ENCODE data around the gene ITM2C.

ITM2C gene

DNA sequence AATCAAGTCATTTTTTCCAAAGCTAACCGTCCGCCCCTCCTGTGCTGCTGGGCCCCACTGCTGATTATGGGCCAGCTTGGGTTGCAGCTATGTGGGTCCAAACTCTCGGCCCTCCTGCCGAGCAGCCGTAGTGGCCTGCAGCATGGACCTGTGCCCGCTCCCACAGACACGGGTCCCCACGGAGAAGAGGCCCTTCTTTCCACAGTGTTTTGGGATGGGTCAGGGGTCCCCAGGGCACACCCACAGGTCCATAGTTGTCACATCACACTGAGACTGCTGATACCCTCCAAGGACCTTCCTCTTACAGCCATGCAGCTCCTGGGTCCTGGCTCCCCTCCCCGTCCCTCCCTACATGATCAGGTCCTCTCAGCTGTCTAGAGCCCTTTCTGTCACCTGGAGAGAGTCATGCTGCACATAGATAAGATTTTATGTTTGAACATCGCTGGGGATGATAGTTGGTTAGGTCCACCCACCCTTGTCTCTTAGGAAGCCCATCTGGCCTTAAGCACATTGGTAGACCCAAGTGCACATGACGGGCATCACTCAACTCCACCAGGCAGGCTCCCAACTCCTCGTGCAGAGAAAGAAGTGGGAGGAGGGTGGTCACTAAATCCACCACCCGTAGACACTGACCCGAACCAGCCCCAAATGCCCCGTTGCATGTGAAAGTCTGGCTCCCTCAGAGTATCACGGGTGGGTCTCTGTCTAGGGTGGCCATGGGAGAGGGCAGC, 42.8 kb downstream of the ITM2C start:
- no peak for DNase-seq (ENCODE audit: low read depth)

DNA sequence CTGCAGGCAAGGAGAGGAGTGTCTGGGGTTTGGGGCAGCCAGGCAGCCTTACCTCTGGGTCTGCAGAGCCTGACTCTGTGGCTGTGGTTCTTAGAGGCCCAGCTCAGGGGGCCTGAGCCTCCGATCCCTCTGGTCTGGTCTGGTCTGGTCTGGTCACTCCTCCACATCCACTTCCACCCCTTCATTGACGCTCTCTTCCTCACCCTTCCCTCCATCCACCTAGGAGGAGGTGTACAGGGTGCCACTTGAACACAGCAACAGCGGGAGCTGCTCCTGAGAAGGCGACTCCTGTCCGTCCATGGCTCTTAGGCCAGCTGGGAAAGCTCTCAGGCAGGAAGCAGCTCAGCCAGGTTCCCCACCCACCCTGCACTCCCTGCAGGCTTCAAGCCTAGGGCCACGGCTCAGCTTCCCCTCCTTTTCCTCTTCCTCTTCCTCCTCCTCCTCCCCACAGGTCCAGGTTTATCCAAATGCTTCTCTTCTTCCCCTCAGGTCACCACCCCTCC, 43.4 kb downstream of the ITM2C start:
- no peak for DNase-seq (ENCODE audit: low read depth)

- no peak for DNase-seq (ENCODE audit: low read depth)
Observed at GRCh38 chr2:230908595-230909191, 44.0 kb downstream of the ITM2C start.

DNA sequence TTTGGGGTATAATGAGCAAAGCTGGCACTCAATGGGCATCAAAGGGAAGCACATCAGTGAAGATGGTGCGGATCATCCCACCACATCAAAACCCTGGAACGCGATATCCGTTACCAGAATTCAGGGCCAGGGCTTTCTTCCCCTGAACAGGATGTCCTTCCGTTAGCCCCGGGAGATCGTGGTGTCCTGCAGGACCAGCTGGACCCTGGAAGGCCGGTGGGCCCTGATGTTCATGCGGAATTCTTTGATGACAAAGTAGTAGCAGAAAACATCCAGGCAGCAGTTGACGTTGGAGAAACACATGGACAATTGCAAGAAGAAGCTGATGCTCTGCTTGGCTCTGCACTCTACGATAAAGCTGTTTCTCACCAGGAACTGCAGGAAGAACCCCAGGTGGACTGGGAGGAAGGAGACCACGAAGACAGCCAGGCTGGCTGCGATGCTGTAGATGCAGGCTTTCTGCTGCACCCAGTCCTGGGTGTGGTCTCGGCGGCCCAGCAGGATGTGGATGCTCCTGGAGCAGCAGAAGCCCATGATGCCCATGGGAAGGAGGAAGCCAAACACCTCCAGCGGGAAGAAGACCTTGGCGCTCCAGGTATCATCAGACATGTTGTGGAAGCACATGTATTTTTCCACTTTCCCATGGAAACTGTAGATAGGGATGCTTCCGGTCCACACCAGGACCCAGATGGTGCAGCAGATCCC, 45.3 kb downstream of the ITM2C start:
- no peak for DNase-seq (ENCODE audit: low read depth)

DNA sequence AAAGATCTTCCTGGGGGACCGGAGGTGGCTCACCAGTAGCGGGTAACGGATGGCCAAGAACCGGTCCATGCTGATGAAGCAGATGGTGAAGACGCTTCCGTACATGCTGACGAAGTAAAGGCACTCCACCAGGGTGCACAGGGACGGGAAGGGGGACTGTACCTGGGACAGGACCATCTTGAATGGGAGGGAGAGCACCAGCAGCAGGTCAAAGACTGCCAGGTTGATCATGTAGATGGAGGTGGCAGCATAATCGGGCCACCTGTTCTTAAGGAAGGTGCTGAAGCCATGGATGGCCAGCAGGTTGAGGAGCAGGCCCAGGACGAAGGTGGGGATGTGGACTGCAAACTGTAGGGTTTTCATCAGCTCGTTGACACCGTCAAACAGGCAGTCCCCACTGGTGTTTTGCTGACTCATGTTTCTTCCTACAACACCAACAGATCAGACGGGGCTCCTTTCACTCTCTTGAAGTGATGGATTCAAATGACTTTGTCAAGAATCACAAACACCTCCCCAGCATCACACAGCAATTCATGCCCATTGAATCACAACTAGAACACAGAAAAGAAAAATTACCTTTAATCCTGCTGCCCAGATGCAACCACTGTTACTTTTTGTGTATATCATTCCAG, 45.9 kb downstream of the ITM2C start:
- no peak for DNase-seq (ENCODE audit: low read depth)

- no peak for DNase-seq (ENCODE audit: low read depth)
Observed at GRCh38 chr2:230912046-230912445, 47.3 kb downstream of the ITM2C start.

GRCh38 chr2:230912724-230913123, 48.0 kb downstream of the ITM2C start:
- no peak for DNase-seq (ENCODE audit: low read depth)

- DNase-seq (ENCODE audit: low read depth) = no peak
Observed at GRCh38 chr2:230913406-230914143, 48.8 kb downstream of the ITM2C start.

- DNase-seq (ENCODE audit: low read depth) = no peak
Observed at GRCh38 chr2:230914886-230915285, 50.1 kb downstream of the ITM2C start.

GRCh38 chr2:230915319-230915718, 50.6 kb downstream of the ITM2C start:
- no peak for DNase-seq (ENCODE audit: low read depth)

DNA sequence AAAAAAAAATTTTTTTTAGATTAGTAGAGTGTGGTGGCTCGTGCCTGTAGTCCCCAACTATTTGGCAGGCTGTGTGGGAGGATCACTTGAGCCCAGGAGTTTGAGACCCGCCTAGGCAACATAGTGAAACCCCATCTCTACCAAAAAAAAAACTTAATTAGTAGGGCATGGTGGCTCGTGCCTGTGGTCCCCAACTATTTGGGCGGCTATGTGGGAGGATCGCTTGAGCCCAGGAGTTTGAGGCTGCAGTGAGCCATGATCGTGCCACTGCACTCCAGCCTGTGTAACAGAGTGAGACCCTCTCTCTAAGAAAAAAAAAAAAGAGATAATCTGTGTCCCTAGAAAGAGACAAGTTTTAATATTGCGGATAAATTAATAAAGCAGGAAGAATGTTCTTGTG, 51.5 kb downstream of the ITM2C start:
- no peak for DNase-seq (ENCODE audit: low read depth)

DNA sequence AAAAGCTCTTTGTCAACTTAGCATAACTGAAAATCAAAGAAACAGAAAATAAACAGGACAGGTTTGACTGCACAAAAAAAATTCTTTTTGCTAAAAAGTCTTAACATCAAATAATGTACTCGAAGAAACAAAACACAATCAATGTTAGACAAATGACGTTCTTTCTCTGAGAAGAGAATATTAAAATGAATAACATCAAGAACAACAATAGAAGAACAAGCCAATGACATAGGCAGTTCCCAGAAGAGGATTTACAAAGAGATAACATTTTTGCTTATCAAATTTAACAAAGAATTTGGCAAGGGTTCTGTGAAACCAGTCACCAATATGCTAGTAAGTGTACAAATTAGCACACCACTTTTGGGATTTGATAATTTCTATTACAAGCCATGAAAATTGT, 54.5 kb downstream of the ITM2C start:
- no peak for DNase-seq (ENCODE audit: low read depth)

DNA sequence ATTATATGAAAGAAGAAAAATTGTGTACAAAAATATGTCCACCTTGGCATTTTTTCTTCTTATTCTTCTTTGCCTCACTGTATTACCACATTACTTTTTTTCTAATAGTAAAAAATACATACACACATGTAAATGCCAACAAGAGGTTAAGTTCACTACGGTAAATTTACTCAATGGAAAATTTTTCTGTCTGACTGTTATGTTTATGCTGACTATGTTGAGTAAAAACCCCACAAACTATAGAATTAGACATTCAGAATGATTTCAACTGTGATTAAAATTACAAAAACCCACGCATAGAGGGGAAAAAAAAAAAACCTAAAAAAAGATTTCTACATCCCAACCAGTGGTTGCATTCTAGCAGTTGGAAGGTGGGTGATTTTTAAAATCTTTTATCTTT, 54.9 kb downstream of the ITM2C start:
- no peak for DNase-seq (ENCODE audit: low read depth)

DNA sequence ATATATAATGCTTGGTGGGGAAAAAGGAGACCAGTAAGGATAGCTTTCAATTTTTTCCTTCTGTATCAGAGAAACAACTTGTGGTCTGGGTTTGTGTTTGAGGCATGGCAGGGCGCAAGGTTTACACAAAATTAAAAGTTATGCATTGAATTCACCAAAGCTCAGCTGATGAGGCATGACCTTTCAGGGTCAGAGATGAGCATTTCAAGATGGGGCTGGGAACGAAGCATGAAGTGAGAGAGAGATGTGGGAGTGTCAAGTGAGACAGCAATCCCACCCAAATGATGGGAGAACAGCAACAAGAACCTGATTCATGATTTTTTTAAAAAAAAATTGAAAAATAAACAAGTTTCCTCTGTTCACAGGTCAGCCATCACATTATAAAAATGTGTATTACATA, 55.4 kb downstream of the ITM2C start:
- DNase-seq (ENCODE audit: low read depth) = no peak

DNA sequence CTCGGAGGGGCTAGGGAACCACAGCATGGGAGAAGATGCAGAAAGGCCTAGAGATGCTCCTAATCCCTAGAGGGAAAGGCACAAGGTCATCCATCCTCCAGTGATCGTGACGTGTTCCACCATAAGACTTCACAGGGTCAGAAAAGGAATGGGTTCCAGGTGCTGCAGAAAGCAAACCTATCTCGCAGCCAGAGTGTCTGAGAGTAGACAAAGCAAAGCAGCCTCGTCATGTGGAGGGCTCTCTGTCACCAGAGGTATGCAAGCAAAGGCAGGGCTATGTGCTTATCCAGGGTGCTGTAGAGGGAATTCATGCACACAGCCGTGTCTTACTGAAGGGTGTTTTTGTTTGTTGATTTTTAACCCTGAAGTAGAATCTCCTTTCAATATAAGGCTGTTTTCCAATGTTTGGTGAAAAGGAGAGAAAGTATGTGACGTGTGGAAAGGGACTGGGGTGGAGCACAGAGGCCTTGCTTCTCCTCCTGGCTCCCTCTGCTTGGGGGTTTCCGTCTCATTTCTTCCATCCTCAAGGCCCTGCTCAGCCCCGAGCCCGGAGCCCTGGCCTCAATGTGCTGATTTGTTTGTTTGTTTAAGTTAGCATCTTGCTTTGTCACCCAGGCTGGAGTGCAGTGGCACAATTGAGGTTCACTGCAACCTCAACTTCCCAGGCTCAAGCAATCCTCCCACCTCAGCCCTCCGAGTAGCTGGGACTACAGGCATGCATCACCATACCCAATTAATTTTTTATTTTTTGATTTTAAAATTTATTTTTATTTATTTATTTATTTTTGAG, 57.3 kb downstream of the ITM2C start:
- DNase-seq (ENCODE audit: low read depth) = no peak

GRCh38 chr2:230922951-230923717, 58.4 kb downstream of the ITM2C start:
- DNase-seq (ENCODE audit: low read depth) = no peak

GRCh38 chr2:230924092-230924469, 59.3 kb downstream of the ITM2C start:
- DNase-seq (ENCODE audit: low read depth) = no peak

- no peak for DNase-seq (ENCODE audit: low read depth)
Observed at GRCh38 chr2:230924470-230925341, 60.0 kb downstream of the ITM2C start, which contains the start of gene GPR55. GPR55 (minus strand) TSS chr2:230925242; CDS start chr2:230910962, 14,280 bp downstream.

GRCh38 chr2:230925443-230925878, 60.7 kb downstream of the ITM2C start:
- no peak for DNase-seq (ENCODE audit: low read depth)

Data from HS-27A (cell line).